Measurements from ENCODE around the gene PREX1.

PREX1 gene

DNA sequence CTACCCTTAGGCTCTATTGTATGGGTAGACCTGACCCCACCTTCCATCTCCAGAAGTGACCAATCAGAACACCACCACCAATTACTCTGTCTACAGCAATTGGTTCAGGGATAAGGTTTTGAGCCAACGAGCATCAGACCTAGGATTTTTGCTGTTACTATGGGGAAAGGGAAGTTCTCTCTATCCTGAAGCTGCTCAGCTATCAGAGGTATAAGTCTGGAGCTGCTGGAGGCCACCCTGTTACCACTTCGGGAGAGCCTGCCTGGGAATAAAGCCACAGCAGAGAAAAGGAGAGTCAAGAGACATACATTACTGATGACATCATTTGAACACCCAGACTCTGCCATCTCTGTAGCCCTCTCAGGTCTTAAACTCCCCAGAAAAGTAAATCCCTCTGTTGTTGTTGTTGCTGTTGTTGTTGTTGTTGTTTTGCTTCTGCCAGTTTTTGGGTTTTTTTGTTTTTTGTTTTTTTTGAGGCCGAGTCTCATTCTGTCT is 94.5 kb downstream of the PREX1 start:
- no peak overlapping the region for H3K4me3 ChIP-seq
- no peak for DNase-seq (ENCODE audit: low spot score in 2 of 2)
- in situ Hi-C loops (cut with MboI; ENCODE audit: low sequenced_read_pairs), result no loop called here
- H3K9me3 ChIP-seq, result no peaks in the 10 kb centered on the region
- no peaks in the 10 kb centered on the region for H3K27me3 ChIP-seq (ENCODE audit: low read depth)
- H3K36me3 ChIP-seq (replicated peaks), result no peaks in the 10 kb centered on the region
- no peaks in the 10 kb centered on the region for H3K4me1 ChIP-seq

DNA sequence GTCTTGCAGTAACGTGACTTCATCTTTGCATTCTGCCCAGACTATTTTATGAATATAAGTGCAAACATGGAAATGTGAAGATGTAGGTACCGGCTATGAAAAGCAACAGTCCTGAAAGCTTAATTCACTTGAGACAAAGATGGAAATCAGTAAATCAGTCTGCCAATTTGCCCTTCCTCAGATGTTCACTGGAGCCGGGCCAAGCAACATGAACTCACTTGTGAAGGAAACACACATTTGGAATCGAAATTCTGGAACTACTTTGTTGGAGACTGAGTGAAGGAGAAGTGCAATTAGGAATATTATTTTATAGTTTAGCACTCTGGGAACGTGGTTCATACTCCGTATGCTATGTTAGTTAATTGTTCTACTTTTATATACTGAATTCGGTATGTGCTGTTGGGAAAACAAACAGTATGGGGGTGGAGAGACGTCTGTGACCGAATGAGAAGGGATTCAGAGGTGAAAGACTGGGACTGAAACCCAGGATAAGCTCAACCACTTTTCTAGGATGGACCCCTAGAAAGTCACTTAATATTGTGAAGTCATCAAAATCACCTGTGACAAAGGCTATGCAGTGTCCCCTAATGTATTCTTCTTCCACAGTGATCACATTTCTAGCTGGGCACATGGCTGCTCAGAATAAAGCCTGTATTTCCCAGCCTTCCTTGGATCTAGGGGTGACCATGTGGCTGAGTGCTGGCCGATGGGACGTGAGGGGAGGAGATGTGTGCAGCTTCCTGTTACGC is 95.5 kb downstream of the PREX1 start:
- H3K36me3 ChIP-seq (replicated peaks), result no peaks in the 10 kb centered on the region
- DNase-seq (ENCODE audit: low spot score in 2 of 2), result no peak
- H3K4me1 ChIP-seq, result no peaks in the 10 kb centered on the region
- no peaks in the 10 kb centered on the region for H3K27me3 ChIP-seq (ENCODE audit: low read depth)
- in situ Hi-C loops (cut with MboI; ENCODE audit: low sequenced_read_pairs), result no loop called here
- H3K4me3 ChIP-seq, result no peak overlapping the region
- H3K9me3 ChIP-seq, result no peaks in the 10 kb centered on the region

DNA sequence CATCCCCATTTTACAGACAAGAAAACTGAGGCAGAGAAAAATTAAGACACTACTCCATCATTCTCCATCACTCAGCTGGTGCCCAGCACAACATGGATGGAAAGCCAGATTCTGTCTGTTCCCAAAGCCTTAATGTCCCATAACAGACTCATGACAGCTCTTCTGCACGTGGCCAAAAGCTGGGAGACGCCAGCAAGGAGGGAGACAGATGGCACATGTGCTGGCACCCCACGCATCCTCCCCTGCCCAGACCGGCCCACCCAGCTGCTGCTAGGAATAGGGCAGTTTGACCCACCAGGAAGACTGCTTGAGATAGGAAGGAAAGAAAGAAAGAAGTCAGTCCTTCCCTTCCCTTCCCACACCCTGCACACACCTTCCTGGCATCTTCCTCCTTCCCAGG is 96.3 kb downstream of the PREX1 start:
- no peak for DNase-seq (ENCODE audit: low spot score in 2 of 2)
- no peak overlapping the region for H3K4me3 ChIP-seq

DNA sequence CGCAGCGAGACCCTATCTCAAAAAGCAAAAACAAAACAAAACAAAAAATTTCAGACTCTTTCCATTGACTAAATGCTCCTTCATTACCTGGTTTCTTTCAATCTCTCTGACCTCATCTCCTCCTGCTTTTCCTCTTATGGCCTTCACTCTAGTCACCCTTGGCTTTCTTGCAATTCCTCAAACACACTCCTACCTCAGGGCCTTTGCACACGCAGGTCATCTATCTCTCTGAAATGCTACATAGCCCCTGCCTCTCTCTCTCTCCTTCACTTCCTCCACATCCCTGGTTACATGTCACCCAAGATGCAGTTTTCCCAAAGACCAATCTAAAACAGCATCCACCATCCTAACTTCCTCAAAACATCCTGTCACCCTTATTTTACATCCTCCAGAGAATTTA is 96.8 kb downstream of the PREX1 start:
- no peaks in the 10 kb centered on the region for H3K4me1 ChIP-seq
- no peak for DNase-seq (ENCODE audit: low spot score in 2 of 2)

More for the DNA sequence above, 96.3 kb downstream of the PREX1 start:
- H3K9me3 ChIP-seq, result no peaks in the 10 kb centered on the region
- H3K27me3 ChIP-seq (ENCODE audit: low read depth), result no peaks in the 10 kb centered on the region
- H3K4me1 ChIP-seq, result no peaks in the 10 kb centered on the region
- no peaks in the 10 kb centered on the region for H3K36me3 ChIP-seq (replicated peaks)
- in situ Hi-C loops (cut with MboI; ENCODE audit: low sequenced_read_pairs), result no loop called here

DNA sequence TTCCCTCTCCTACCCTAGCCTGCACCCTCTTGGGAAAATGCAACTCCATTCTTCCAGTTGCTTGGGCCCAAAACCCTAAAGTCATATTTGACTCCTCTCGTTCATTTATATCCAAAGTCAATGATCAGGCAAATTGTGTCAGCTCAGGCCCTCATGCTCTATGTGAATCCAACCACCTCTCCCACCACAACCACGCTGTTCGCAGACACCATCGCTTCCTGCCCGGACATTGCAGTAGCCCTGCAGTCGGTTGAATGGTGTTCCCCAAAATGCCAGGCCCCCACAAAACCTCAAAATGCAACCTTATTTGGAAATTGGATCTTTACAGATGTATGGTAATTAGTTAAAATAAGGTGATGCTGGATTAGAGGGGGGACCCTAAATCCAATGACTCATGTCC is 98.3 kb downstream of the PREX1 start:
- in situ Hi-C loops (cut with MboI; ENCODE audit: low sequenced_read_pairs), result no loop called here
- no peaks in the 10 kb centered on the region for H3K27me3 ChIP-seq (ENCODE audit: low read depth)
- no peaks in the 10 kb centered on the region for H3K36me3 ChIP-seq (replicated peaks)
- H3K4me3 ChIP-seq, result no peak overlapping the region
- no peak for DNase-seq (ENCODE audit: low spot score in 2 of 2)
- no peaks in the 10 kb centered on the region for H3K4me1 ChIP-seq
- no peaks in the 10 kb centered on the region for H3K9me3 ChIP-seq

More for the DNA sequence above, 96.8 kb downstream of the PREX1 start:
- H3K27me3 ChIP-seq (ENCODE audit: low read depth), result no peaks in the 10 kb centered on the region
- in situ Hi-C loops (cut with MboI; ENCODE audit: low sequenced_read_pairs), result no loop called here
- no peak overlapping the region for H3K4me3 ChIP-seq
- H3K36me3 ChIP-seq (replicated peaks), result no peaks in the 10 kb centered on the region
- H3K9me3 ChIP-seq, result no peaks in the 10 kb centered on the region

DNA sequence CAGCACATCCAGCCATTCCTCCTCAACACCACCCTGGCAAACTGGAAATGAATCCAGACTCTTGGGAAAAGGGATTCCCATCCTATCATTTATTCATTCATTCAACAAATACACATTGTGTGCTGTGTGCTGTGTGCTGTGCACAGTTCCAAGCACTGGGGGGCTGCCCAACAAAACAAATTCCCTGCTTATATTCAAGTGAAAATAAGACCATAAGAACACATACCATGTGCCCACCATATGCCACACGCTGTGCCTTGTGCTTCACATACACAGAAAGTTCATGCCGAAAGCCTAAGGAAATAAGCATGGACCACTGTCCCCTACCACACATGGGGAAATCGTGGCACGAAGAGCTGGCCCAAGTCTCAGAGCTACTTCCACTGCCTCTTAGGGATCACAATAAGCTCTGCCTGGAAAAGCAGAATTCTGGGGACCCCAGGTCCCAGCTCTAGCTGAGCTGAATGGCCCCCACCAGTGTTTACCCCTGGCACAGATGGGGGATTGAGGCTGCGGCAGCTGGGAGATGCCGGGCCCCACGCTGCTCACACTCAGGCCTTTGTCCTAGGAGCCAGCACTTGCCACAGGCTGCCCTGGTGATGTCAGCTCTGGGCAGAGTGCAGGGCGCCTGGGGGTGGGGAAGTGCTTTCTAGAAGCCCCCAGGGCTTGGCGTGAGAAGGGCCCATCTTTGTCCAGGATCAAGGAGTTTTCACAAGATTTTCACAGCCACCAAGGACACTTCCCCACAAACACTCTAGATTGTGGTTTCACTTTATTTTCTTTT is 99.6 kb downstream of the PREX1 start:
- no peak for DNase-seq (ENCODE audit: low spot score in 2 of 2)
- no peaks in the 10 kb centered on the region for H3K27me3 ChIP-seq (ENCODE audit: low read depth)
- H3K4me3 ChIP-seq, result no peak overlapping the region
- no peaks in the 10 kb centered on the region for H3K9me3 ChIP-seq
- in situ Hi-C loops (cut with MboI; ENCODE audit: low sequenced_read_pairs), result no loop called here
- no peaks in the 10 kb centered on the region for H3K4me1 ChIP-seq
- no peaks in the 10 kb centered on the region for H3K36me3 ChIP-seq (replicated peaks)

DNA sequence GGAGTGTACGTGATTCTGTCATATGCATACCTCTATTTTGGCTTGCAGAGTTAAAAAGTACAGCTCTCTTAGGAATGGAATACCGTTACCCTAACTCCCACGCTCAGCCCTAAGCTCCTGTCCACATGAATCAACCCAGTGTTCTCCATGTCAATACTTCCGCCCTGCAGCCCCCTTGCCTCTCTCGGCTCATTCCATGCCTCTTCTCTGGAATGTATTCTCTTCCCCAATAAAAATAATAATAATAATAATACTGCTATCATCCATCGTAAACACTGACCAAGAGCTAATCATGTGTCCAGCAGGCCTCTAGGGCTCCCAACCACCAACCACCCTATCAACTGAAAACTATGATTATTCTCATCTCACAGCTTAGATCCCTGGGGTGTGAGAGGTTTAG is 100.6 kb downstream of the PREX1 start:
- Histone ChIP-seq H3K4me3 (no peak overlapping the region), H3K27me3 (ENCODE audit: low read depth) (no peaks in the 10 kb centered on the region), H3K9me3 (no peaks in the 10 kb centered on the region), H3K4me1 (no peaks in the 10 kb centered on the region), H3K36me3 (replicated peaks) (no peaks in the 10 kb centered on the region)
- in situ Hi-C loops (cut with MboI; ENCODE audit: low sequenced_read_pairs), result no loop called here
- no peak for DNase-seq (ENCODE audit: low spot score in 2 of 2)

DNA sequence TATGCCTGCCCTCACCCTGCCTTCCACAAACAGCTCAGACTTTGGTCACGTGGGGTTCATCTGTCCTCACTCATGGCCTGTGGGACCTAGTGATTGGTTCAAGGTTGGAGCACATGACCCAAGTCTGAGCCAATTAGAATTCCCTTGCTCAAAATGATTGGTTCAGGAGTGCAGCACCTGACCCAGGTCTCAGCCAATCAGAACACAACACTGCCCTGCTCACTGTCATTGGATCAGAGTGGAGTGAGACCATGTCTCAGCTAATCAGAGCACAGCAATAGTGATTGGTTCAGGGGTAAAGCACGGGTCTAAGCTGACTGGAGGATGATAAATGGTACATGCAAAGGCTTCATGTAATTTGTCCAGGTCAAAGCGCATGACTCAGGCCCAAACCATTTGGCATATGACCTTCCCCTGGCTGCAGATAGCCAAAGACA is 102.2 kb downstream of the PREX1 start:
- H3K36me3 ChIP-seq (replicated peaks), result no peaks in the 10 kb centered on the region
- in situ Hi-C loops (cut with MboI; ENCODE audit: low sequenced_read_pairs), result no loop called here
- DNase-seq (ENCODE audit: low spot score in 2 of 2), result no peak
- no peak overlapping the region for H3K4me3 ChIP-seq
- no peaks in the 10 kb centered on the region for H3K4me1 ChIP-seq
- H3K9me3 ChIP-seq, result no peaks in the 10 kb centered on the region
- no peaks in the 10 kb centered on the region for H3K27me3 ChIP-seq (ENCODE audit: low read depth)

DNA sequence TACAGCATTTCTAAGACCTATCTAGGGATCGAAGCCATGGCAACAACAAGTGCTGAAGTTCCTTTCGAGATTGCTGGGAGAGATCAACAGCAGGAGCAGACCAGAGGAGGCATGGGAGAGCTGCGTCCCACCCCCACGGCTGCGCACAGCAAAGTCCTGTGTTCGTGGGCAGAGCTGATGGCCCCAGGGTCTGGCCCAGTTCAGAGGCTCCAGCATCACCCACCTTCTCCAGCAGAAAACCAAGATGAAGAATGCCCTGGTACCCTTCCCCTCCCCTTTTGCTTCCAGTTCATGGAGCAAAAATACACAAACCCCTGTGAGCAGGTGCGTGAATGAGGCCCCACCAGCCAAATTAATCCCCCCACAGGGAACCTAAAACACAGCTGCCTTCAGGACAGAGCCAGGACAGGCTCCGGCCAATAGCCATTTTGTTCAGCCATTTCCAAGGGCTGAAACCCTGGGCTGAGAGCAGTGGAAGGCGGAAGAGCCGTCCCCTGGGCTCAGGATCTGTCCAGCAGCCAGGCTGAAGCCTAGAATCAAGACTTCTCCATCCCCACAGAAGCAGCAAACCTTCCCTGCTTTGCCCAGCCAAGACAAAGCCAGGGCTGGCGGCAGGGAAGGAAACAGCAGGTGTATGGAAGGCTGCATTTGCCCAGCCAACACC is 102.8 kb downstream of the PREX1 start:
- Histone ChIP-seq H3K36me3 (replicated peaks) (no peaks in the 10 kb centered on the region), H3K4me3 (no peak overlapping the region), H3K27me3 (ENCODE audit: low read depth) (no peaks in the 10 kb centered on the region), H3K4me1 (no peaks in the 10 kb centered on the region), H3K9me3 (no peaks in the 10 kb centered on the region)
- in situ Hi-C loops (cut with MboI; ENCODE audit: low sequenced_read_pairs), result no loop called here
- DNase-seq (ENCODE audit: low spot score in 2 of 2), result no peak

DNA sequence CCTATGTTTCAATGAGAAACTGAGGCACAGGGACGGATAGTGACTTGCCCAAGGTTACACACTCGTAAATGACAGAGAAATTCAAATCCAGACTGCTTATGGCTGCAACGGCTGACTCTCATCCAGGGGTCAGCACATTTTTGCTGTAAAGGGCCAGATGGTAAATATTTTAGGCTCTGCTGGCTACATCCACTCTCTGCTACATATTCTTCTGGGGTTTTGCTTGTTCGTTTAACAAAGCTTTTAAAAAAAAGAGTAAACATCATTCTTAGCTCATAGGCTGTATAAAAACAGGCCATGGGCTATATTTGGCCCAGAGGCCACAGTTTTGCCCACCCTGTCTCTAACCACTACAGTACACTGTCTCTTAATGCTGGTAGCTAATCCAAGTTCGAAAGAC is 103.4 kb downstream of the PREX1 start:
- Histone ChIP-seq H3K9me3 (no peaks in the 10 kb centered on the region), H3K4me1 (no peaks in the 10 kb centered on the region), H3K36me3 (replicated peaks) (no peaks in the 10 kb centered on the region), H3K4me3 (no peak overlapping the region), H3K27me3 (ENCODE audit: low read depth) (no peaks in the 10 kb centered on the region)
- no peak for DNase-seq (ENCODE audit: low spot score in 2 of 2)
- in situ Hi-C loops (cut with MboI; ENCODE audit: low sequenced_read_pairs), result no loop called here

DNA sequence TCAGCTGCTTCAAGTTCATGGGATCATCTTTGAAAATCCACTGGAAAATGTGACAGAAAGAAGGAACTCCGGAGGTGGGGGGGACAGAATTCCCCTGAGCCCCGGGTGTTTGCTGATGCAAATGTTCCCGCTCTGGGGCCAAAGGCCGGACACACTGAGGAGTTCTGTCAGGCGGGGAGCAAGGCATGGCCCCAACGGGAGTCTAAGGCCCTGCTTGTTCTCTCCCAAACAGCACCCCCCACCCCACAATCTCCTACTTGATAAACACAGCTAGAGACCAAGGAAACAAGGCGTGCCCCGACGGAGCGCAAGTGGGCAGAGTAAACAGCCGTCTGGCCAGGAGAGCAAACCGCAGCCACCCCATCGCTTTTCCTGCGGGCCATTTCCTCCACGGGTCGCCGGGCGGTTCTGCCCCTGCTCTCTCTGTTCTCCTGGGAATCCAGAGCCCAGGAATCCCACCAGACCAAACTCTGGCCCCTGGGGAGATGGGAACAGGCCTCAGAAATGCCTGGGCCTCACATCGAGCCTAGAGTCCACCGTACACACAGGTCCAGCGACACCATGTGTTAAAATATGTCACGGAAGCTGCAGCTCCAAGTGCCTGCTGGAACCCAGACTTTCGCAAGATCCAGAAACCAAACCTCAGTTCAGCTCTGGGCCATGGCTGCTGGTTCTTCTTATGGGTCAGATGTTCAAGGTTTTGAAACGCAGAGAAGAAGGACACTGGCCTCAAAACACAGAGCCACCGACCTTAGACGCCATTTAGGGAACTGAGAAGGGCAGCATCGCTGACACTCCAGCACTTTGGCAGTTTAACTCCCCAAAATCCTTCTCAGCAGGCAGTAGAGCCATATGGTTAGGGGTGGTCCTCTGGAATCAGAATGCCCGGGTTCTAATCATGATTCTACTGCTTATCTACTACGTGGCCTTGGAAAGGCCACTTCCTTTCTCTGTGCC is 104.2 kb downstream of the PREX1 start:
- no peaks in the 10 kb centered on the region for H3K9me3 ChIP-seq
- H3K27me3 ChIP-seq (ENCODE audit: low read depth), result no peaks in the 10 kb centered on the region
- in situ Hi-C loops (cut with MboI; ENCODE audit: low sequenced_read_pairs), result no loop called here
- no peaks in the 10 kb centered on the region for H3K36me3 ChIP-seq (replicated peaks)
- no peak for DNase-seq (ENCODE audit: low spot score in 2 of 2)
- no peak overlapping the region for H3K4me3 ChIP-seq
- no peaks in the 10 kb centered on the region for H3K4me1 ChIP-seq

DNA sequence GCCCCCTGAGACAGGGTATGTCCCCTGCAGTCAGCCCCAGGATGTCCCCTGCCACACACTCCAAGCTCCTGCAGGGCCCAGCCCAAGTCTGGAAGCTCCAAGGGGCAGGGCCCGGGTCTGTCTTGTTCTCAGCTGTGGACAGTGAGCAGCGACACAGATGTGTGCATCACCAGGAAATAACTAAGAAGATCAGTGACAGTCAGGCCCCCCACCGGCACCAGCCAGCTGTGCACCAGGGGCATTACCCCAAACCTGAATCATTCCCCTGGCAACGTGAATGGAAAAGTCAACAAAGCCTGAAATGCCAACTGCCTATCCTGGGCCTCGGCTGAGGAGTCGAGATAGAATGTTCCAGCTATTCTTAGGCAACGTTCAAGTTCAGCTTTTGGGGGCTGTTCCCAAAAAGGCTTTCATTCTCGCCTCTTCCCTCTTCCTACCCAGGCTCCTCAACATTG is 105.0 kb downstream of the PREX1 start:
- DNase-seq (ENCODE audit: low spot score in 2 of 2), result no peak
- in situ Hi-C loops (cut with MboI; ENCODE audit: low sequenced_read_pairs), result no loop called here
- no peaks in the 10 kb centered on the region for H3K4me1 ChIP-seq

More for the DNA sequence above, 105.0 kb downstream of the PREX1 start:
- Histone ChIP-seq H3K9me3 (no peaks in the 10 kb centered on the region), H3K4me3 (no peak overlapping the region), H3K36me3 (replicated peaks) (no peaks in the 10 kb centered on the region), H3K27me3 (ENCODE audit: low read depth) (no peaks in the 10 kb centered on the region)

Data from HAP-1 (cell line).